Activated CD4-positive, alpha-beta T cell treated with anti-CD3 and anti-CD28 coated beads, Interleukin-10, Interleukin-2, amounts not matched to agents 100 ng/mL and 50 ng/mL, durations not matched to agents 16 hours and 8 hours (primary cell): ENCODE measurements around the gene ALG12.

Source experiments
- DNase-seq: peaks from one replicate; pipeline ENCODE4 v3.0.0-alpha.2; 2020

The ALG12 gene

DNA sequence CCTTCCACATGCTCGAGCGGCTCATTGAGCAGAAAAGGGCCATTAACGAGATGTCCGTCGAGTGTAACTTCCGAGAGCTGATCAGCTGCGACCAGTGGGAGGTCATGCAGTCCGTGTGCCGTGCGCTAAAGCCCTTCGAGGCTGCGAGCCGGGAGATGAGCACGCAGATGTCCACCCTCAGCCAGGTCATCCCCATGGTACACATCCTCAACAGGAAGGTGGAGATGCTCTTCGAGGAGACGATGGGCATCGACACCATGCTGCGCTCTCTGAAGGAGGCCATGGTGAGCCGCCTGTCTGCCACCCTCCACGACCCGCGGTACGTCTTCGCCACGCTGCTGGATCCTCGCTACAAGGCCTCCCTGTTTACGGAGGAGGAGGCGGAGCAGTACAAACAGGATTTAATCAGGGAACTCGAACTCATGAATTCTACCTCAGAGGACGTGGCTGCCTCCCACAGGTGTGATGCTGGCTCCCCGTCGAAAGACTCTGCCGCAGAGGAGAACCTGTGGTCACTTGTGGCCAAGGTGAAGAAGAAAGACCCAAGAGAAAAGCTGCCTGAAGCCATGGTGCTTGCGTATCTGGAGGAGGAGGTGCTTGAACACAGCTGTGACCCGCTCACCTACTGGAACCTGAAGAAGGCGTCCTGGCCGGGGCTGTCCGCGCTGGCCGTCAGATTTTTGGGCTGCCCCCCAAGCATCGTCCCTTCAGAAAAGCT, 31.7 kb downstream of the ALG12 start:
- DNase-seq: no peak

GRCh38 chr22:49885881-49886280, 32.4 kb downstream of the ALG12 start:
- no peak for DNase-seq

DNA sequence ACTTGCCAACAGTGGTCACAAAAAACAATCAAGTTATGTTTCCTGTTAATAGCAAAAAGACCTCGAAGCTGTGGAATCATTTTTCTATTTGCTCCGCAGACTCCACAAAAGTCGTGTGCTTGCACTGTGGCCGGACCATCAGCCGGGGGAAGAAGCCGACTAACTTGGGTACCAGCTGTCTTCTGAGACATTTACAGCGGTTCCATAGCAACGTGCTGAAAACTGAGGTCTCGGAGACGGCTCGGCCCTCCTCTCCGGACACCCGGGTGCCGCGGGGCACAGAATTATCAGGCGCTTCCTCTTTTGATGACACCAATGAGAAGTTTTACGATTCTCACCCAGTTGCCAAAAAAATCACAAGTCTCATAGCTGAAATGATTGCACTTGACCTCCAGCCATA, 33.0 kb downstream of the ALG12 start:
- DNase-seq: no peak

GRCh38 chr22:49884503-49885260, 33.6 kb downstream of the ALG12 start:
- no peak for DNase-seq

DNA sequence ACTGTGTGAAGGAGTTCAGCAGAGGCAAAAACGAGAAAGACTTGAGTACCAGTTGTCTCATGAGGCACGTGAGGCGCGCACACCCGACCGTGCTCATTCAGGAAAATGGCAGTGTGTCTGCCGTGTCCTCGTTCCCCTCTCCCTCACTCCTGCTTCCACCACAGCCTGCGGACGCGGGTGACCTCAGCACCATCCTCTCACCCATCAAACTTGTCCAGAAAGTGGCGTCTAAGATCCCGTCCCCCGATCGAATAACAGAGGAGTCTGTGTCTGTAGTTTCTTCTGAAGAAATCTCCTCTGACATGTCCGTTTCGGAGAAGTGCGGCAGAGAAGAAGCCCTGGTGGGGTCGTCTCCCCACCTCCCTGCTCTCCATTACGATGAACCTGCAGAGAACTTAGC, 34.2 kb downstream of the ALG12 start:
- no peak for DNase-seq

DNA sequence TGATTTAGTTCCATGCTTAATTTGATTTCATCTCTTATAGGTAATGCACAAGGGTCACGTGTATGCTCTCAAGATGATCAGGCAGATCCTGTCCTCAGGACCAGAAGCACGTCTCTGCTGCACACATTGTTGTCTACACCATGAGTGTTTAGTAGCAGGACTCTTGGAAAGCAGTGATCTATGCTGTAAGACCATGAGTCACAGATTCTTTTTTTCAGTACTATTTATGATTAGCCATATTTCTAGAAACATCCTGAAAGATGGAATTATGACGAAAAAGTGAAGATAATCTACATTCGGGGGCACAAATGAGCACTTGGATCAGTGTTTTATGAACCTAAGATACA, 35.0 kb downstream of the ALG12 start:
- no peak for DNase-seq

DNA sequence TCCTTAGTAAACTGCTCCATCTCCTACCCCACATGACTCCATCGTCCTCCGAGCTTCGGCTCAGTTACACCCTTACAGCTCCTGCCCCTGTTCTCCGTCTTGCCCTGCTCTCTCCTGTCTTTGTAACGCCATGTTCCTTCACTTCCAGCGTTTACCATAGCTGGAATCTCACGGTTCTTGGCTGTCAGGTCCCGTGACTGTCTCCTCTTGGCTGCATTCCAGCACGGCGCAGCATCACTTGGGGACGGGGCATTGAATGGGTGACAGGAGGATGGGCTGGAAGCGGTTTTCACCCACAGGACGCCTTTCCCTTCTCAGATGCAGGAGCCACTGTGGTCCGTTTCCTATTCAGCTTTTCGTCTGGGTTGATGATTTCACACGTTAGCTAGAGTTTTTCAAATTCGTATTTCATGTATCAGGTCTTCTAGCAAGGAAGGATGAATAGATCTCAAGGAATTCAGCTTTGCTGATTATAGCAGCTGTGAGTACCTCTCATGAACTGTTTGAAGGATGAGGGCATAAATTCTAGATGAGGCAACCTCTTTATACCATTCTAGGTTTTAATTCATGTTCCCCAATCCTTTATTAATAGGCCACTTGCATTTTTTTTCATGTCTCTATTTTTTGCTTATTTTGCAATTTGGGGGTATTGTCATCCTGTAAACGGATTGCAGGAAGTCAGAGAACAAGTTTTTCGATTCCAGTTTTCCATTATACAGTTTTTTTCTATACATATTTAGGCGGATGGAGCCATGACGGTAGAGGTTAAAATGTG, 35.5 kb downstream of the ALG12 start:
- DNase-seq: no peak

- no peak for DNase-seq
These were observed 36.4 kb downstream of the ALG12 start for GRCh38 chr22:49881856-49882255.

- peak; percentile 11 for DNase-seq
These were observed 38.0 kb downstream of the ALG12 start for GRCh38 chr22:49880281-49880680.

DNA sequence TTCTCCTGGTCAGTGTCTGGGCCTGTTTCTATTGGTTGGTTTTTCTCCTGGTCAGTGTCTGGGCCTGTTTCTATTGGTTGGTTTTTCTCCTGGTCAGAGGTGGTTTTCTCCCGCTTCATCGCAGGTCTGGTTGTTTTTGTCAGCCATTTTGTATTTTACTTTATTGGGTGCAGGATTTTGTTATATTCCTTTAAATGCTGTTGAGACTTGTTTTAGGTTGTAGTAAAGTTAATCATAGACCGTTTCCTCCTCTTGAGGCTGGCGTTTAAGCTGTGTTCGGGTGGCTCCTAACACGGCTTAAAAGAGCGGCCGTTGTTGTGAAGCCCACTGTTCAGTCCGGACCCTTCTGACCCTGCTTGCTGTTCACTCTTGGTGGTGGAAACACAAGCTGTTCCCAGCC, 38.4 kb downstream of the ALG12 start:
- DNase-seq: no peak

DNA sequence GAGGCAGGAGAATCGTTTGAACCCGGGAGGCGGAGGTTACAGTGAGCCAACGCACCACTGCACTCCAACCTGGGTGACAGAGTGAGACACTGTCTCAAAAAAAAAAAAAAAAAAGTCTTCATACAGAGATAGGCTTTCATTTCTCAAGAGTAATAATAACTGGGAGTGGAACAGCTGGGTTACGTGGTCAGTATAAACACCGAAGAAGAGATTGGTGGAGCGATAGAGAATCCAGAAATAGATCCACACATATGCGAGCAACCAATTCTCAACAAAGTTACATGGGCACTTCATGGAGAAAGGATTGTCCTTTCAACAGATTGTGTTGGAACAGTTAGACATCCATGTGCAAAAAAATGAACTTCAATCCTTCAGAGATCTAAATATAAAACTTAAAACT, 40.0 kb downstream of the ALG12 start:
- DNase-seq: no peak

- no peak for DNase-seq
These were observed 40.6 kb downstream of the ALG12 start for GRCh38 chr22:49877642-49878041.

DNA sequence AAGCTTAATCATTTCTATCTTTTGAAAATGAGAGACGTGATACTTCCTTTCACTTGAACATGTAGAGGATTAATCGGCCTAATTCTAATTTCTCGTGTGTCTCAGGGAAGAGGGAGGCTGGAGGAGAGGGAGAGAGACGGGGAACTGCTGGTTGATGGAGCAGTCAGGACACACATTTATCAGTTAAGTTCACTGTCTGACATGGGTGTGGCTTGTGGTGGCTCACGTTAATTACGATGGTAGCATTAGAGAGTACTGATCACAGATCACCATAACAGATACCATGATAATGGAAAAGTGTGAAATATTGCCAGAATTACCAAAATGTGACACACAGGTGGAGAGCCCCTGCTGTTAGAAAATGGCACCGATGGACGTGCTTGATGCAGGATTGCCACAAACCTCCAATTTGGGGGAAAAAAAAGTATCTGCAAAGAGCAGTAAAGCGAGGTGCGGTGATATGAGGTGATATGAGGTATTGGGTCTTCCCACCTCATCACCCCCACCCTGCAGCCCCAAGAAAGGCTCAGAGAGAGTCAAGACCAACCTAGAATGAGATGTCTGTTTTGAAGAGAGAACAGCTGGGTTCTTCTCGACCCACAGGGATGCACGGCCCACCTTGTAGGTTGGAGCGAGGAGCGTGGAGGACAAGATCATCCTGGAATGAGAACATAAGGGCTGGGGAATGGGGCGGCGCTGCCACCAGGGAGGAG, 44.9 kb downstream of the ALG12 start:
- DNase-seq: no peak

DNA sequence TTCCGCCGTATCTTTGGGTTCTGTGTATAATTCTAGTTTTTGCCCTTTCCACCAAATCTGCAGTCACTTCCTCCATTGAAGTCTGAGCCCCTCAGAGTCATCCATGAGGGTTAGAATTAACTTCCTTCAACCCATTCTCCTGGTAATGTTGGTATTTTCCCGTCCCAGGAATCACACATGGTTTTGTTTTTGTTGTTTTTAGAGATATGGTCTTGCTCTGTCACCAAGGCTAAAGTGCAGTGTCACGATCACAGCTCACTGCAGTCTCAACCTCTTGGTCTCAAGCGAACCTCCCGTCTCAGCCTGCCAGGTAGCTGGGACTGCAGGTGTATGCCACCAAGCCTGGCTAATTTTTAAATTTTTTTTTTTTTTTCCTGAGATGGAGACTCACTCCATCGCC, 45.9 kb downstream of the ALG12 start:
- no peak for DNase-seq

- no peak for DNase-seq
These were observed 46.8 kb downstream of the ALG12 start for GRCh38 chr22:49871482-49871881.

DNA sequence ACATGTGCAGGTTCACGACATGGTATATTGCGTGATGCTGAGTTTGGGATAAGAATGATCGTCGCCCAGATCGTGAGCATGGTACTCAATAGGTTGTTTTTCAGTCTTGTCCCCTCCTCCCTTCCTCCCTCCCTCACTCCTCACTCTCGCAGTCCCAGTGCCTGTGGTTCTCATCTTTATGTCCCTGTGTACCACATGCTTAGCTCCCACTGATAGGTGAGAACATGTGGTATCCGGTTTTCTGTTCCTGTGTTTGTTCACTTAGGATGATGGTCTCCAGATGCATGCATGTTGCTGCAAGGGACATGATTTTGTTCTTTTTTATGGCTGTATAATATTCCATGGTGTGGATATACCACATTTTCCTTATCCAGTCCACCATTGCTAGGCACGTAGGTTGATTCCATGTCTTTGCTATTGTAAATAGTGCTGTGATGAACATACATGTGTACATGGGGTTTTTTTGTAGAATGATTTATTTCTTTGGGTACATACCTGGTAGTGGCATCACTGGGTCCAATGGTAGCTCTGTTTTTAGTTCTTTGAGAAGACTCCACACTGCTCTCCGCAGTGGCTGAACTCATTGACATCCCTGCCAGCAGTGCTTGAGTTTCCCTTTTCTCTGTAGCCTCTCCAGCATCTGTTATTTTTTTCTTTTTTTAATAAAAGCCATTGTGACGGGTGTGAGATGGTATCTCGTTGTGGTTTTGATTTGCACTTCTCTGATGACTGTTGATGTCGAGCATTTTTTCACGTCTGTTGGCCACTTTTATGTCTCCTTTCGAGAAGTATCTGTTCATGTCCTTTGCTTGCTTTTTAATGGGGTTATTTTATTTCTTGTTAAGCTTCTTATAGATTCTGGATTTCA, 48.2 kb downstream of the ALG12 start:
- peak; percentile 52 for DNase-seq

- DNase-seq: no peak
These were observed 49.0 kb downstream of the ALG12 start for GRCh38 chr22:49869086-49869830.

GRCh38 chr22:49867303-49868265, 50.7 kb downstream of the ALG12 start:
- DNase-seq: peak; percentile 52

GRCh38 chr22:49866646-49867045, 51.6 kb downstream of the ALG12 start:
- no peak for DNase-seq

GRCh38 chr22:49866134-49866533, 52.1 kb downstream of the ALG12 start:
- no peak for DNase-seq
